ENCODE data around the gene SPEG.

The SPEG gene

GRCh38 chr2:219464286-219465032 is 29.8 kb downstream of the SPEG start:
- DNase-seq: no peak

GRCh38 chr2:219465659-219466561 is 31.3 kb downstream of the SPEG start:
- DNase-seq: no peak

- no peak for DNase-seq
Measured at GRCh38 chr2:219466816-219467735, 32.4 kb downstream of the SPEG start.

GRCh38 chr2:219467736-219468075 is 33.1 kb downstream of the SPEG start:
- DNase-seq: no peak

- no peak for DNase-seq
Measured at GRCh38 chr2:219468410-219469185, 34.0 kb downstream of the SPEG start.

GRCh38 chr2:219469186-219469724 is 34.6 kb downstream of the SPEG start:
- no peak for DNase-seq

- no peak for DNase-seq
Measured at GRCh38 chr2:219470429-219470828, 35.8 kb downstream of the SPEG start.

- DNase-seq: no peak
Measured at GRCh38 chr2:219471476-219472371, 37.1 kb downstream of the SPEG start.

GRCh38 chr2:219472629-219473187 is 38.1 kb downstream of the SPEG start:
- no peak for DNase-seq

GRCh38 chr2:219473511-219473910 is 38.9 kb downstream of the SPEG start:
- DNase-seq: no peak

GRCh38 chr2:219474285-219475060 is 39.8 kb downstream of the SPEG start:
- DNase-seq: no peak

GRCh38 chr2:219475278-219475677 is 40.6 kb downstream of the SPEG start:
- DNase-seq: no peak

- peak; percentile 71 for DNase-seq
Measured at GRCh38 chr2:219475697-219476651, 41.3 kb downstream of the SPEG start.

GRCh38 chr2:219476652-219477151 is 42.1 kb downstream of the SPEG start:
- DNase-seq: no peak

GRCh38 chr2:219477179-219477578 is 42.5 kb downstream of the SPEG start:
- DNase-seq: no peak

GRCh38 chr2:219477815-219478214 is 43.2 kb downstream of the SPEG start:
- no peak for DNase-seq

GRCh38 chr2:219478916-219479315 is 44.3 kb downstream of the SPEG start:
- DNase-seq: no peak

- DNase-seq: no peak
Measured at GRCh38 chr2:219480004-219480403, 45.4 kb downstream of the SPEG start.

Measured in left hindlimb (tissue), 1 donor.